Measurements from ENCODE around the gene FTO. TPM values are rescaled to one million over a fixed set of nuclear protein-coding genes. Genes with fewer than 3 reads are reported as not detected.

FTO gene
- total and polyA plus RNA-seq, 4 donors: 12.2 to 145 (median 57.7) TPM

- H3K27ac ChIP-seq (ENCODE audit: low read depth in 1 of 2, low read length in 1 of 2): no peak overlapping the region
- H3K4me1 ChIP-seq (ENCODE audit: control insufficient read depth in 5 of 5, insufficient read depth in 5 of 5, low read length in 5 of 5): peaks cover 0 to 31% (median 22%) of the 10 kb centered on the region in 5 donors
- no peak overlapping the region for H3K4me3 ChIP-seq
- WGBS, 2 donors: 65 to 83% methylated on average over 4 of the region's 4 CpGs
- H3K36me3 ChIP-seq (ENCODE audit: control insufficient read depth in 4 of 4, insufficient read depth in 4 of 4, low read length in 4 of 4): no peaks in the 10 kb centered on the region
- DNase-seq: no peak
- no peak for TF ChIP-seq CTCF (IDR thresholded peaks at IDR 0.05; ENCODE audit: control extremely low read depth, extremely low read depth)
- no peaks in the 10 kb centered on the region for H3K9me3 ChIP-seq (ENCODE audit: control insufficient read depth in 4 of 4, insufficient read depth in 3 of 4, low read length in 3 of 4)
- ATAC-seq (ENCODE audit: insufficient read depth, low FRiP score): no peak
- no peaks in the 10 kb centered on the region for H3K27me3 ChIP-seq (ENCODE audit: control insufficient read depth in 3 of 3, insufficient read depth in 3 of 3, low read length in 2 of 3)
- H3K9ac ChIP-seq (ENCODE audit: insufficient read depth in 1 of 2, low read length in 2 of 2): no peak overlapping the region
These were observed 66.7 kb downstream of the FTO start for GRCh38 chr16:53770641-53771040.

GRCh38 chr16:53771655-53772497, 67.9 kb downstream of the FTO start:
- WGBS, 2 donors: 67 to 68% methylated on average over 9 of the region's 9 CpGs
- Histone ChIP-seq H3K36me3 (ENCODE audit: control insufficient read depth in 4 of 4, insufficient read depth in 4 of 4, low read length in 4 of 4) (no peaks in the 10 kb centered on the region), H3K27ac (ENCODE audit: low read depth in 1 of 2, low read length in 1 of 2) (no peak overlapping the region), H3K27me3 (ENCODE audit: control insufficient read depth in 3 of 3, insufficient read depth in 3 of 3, low read length in 2 of 3) (no peaks in the 10 kb centered on the region), H3K4me3 (no peak overlapping the region), H3K4me1 (ENCODE audit: control insufficient read depth in 5 of 5, insufficient read depth in 5 of 5, low read length in 5 of 5) (peaks cover 0 to 34% (median 28%) of the 10 kb centered on the region in 5 donors), H3K9ac (ENCODE audit: insufficient read depth in 1 of 2, low read length in 2 of 2) (no peak overlapping the region), H3K9me3 (ENCODE audit: control insufficient read depth in 4 of 4, insufficient read depth in 3 of 4, low read length in 3 of 4) (no peaks in the 10 kb centered on the region)
- no peak for TF ChIP-seq CTCF (IDR thresholded peaks at IDR 0.05; ENCODE audit: control extremely low read depth, extremely low read depth)
- ATAC-seq (ENCODE audit: insufficient read depth, low FRiP score): no peak
- no peak for DNase-seq

- Histone ChIP-seq H3K36me3 (ENCODE audit: control insufficient read depth in 4 of 4, insufficient read depth in 4 of 4, low read length in 4 of 4) (no peaks in the 10 kb centered on the region), H3K27me3 (ENCODE audit: control insufficient read depth in 3 of 3, insufficient read depth in 3 of 3, low read length in 2 of 3) (no peaks in the 10 kb centered on the region), H3K4me3 (no peak overlapping the region), H3K27ac (ENCODE audit: low read depth in 1 of 2, low read length in 1 of 2) (peak overlapping the region; percentile 21 to 31), H3K9me3 (ENCODE audit: control insufficient read depth in 4 of 4, insufficient read depth in 3 of 4, low read length in 3 of 4) (no peaks in the 10 kb centered on the region), H3K4me1 (ENCODE audit: control insufficient read depth in 5 of 5, insufficient read depth in 5 of 5, low read length in 5 of 5) (peaks cover 0 to 31% (median 26%) of the 10 kb centered on the region in 5 donors), H3K9ac (ENCODE audit: insufficient read depth in 1 of 2, low read length in 2 of 2) (no peak overlapping the region)
- TF ChIP-seq CTCF (IDR thresholded peaks at IDR 0.05; ENCODE audit: control extremely low read depth, extremely low read depth): peak; percentile 58
- 44% methylated on average over 5 of the region's 5 CpGs for WGBS, 2 donors
- ATAC-seq (ENCODE audit: insufficient read depth, low FRiP score): peak; percentile 79
- DNase-seq: peak; percentile 52 to 88 (median 78)
These were observed 69.3 kb downstream of the FTO start for GRCh38 chr16:53773150-53773846.
